Endothelial cell of umbilical vein (primary cell): ENCODE results near the gene EHF. TPM values are rescaled to one million over a fixed set of nuclear protein-coding genes. Genes with fewer than 3 reads are reported as not detected.

Experiments used
- BruUV-seq: library from RNA; stranded (reverse); fragments of 400-500 nt; replicated peaks from 2 replicates; lab custom pipeline; 2021; lab: Mats Ljungman, UMichigan
- CTCF ChIA-PET: fragments of 300-600, 350-600 bp; sonication (Branson Sonifier 250); formaldehyde crosslinking; loops from one replicate; lab custom pipeline; 2021; ENCODE audit warnings: antibody characterized with exemption, inconsistent platforms; lab: Charles Lee
- POLR2A ChIA-PET: fragments of 300-600, 350-600 bp; sonication (Branson Sonifier 250); formaldehyde crosslinking; loops from one replicate; lab custom pipeline; 2021; ENCODE audit warnings: antibody characterized with exemption, inconsistent platforms; lab: Charles Lee
- DNase-seq: peaks from one replicate; pipeline ENCODE4 v3.0.0-alpha.2; 2011; ENCODE audit warnings: low read depth, low spot score
- FAIRE-seq: peaks from 2 replicates; lab custom pipeline; 2011; peaks lifted over from hg19 to GRCh38; lab: Jason Lieb, UNC
- H2AFZ ChIP-seq: 2 replicates; pipeline ENCODE4 v1.6.0; 2012; ENCODE audit warnings: low read depth, low read length, control low read depth, inconsistent platforms
- H3K27ac ChIP-seq: 2 replicates; pipeline ENCODE4 v1.5.1; 2011; ENCODE audit warnings: low read depth, mild to moderate bottlenecking, control low read depth, low read length, moderate library complexity; ENCODE audit not compliant: insufficient read depth
- H3K27me3 ChIP-seq, 2 experiments: 2 replicates each; pipeline versions ENCODE4 v1.6.0 to v1.6.1; 2011; ENCODE audit warnings: low read length in 2 of 2, mixed read lengths in 1 of 2; ENCODE audit not compliant: control insufficient read depth in 2 of 2, insufficient read depth in 2 of 2
- H3K36me3 ChIP-seq, 2 experiments: 2 replicates in 1 of 2; 3 replicates in 1 of 2; pipeline ENCODE4 v1.5.1; 2011; ENCODE audit warnings: low read length in 2 of 2, mild to moderate bottlenecking in 1 of 2, moderate library complexity in 1 of 2; ENCODE audit not compliant: control insufficient read depth in 2 of 2, insufficient read depth in 2 of 2; ENCODE audit errors: extremely low read depth in 1 of 2
- H3K4me1 ChIP-seq: 3 replicates; pipeline ENCODE4 v1.5.1; 2011; ENCODE audit warnings: mild to moderate bottlenecking, low read length; ENCODE audit not compliant: control insufficient read depth, insufficient read depth; ENCODE audit errors: extremely low read depth
- H3K4me2 ChIP-seq: 2 replicates; pipeline ENCODE4 v1.6.1; 2011; ENCODE audit warnings: low read length, control low read depth, mixed read lengths; ENCODE audit not compliant: insufficient read depth
- H3K4me3 ChIP-seq, 3 experiments: fragments of 200-600 bp in 1 of 3; sonication (generic), shearing (Covaris generic) in 1 of 3; replicated peaks in 1 of 3; 2 replicates each; pipeline ENCODE4 v1.5.1; 2011 to 2016; ENCODE audit warnings: control low read depth in 3 of 3, low read length in 3 of 3, mild to moderate bottlenecking in 2 of 3, inconsistent platforms in 1 of 3, low read depth in 1 of 3, moderate library complexity in 1 of 3; ENCODE audit not compliant: insufficient read depth in 1 of 3
- H3K79me2 ChIP-seq: 2 replicates; pipeline ENCODE4 v1.6.0; 2012; ENCODE audit warnings: low read length, inconsistent platforms; ENCODE audit not compliant: control insufficient read depth, insufficient read depth
- H3K9ac ChIP-seq: replicated peaks from 2 replicates; pipeline ENCODE3; 2011; ENCODE audit warnings: low read length, control low read depth; ENCODE audit not compliant: insufficient read depth; ENCODE audit errors: extremely low read depth
- H3K9me1 ChIP-seq: replicated peaks from 3 replicates; pipeline ENCODE4 v1.6.0; 2011; ENCODE audit warnings: mild to moderate bottlenecking, low read length; ENCODE audit not compliant: control insufficient read depth, insufficient read depth; ENCODE audit errors: extremely low read depth
- H3K9me3 ChIP-seq: replicated peaks from 2 replicates; pipeline ENCODE4 v1.5.1; 2012; ENCODE audit warnings: low read length, inconsistent platforms; ENCODE audit not compliant: control insufficient read depth, insufficient read depth
- H4K20me1 ChIP-seq: replicated peaks from 2 replicates; pipeline ENCODE3; 2011; ENCODE audit warnings: mild to moderate bottlenecking, low read length; ENCODE audit not compliant: control insufficient read depth, insufficient read depth; ENCODE audit errors: extremely low read depth
- EZH2 ChIP-seq: IDR thresholded peaks from 2 replicates; pipeline ENCODE4 v1.6.1; 2012; ENCODE audit warnings: borderline replicate concordance, low read depth, mild to moderate bottlenecking, moderate library complexity, low read length, inconsistent platforms; ENCODE audit not compliant: severe bottlenecking
- FOS ChIP-seq: IDR thresholded peaks from 2 replicates; pipeline ENCODE4 v1.6.1; 2011; ENCODE audit warnings: mild to moderate bottlenecking, low read length, moderate library complexity, borderline replicate concordance; ENCODE audit not compliant: insufficient read depth
- GATA2 ChIP-seq: IDR thresholded peaks from 2 replicates; pipeline ENCODE4 v1.7.0; 2011; ENCODE audit warnings: low read depth, mild to moderate bottlenecking, moderate library complexity, mixed read lengths, low read length; ENCODE audit not compliant: insufficient read length, insufficient read depth
- JUN ChIP-seq: IDR thresholded peaks from 2 replicates; pipeline ENCODE4 v1.6.1; 2011; ENCODE audit warnings: borderline replicate concordance, low read depth; ENCODE audit not compliant: insufficient read length, insufficient read depth
- MYC ChIP-seq: IDR thresholded peaks from one replicate; pipeline ENCODE4 v1.6.1; 2011; ENCODE audit warnings: mild to moderate bottlenecking, low read depth, low read length
- POLR2AphosphoS5 ChIP-seq: IDR thresholded peaks from 2 replicates; pipeline ENCODE4 v1.6.1; 2012; ENCODE audit warnings: low read depth, mild to moderate bottlenecking, control low read depth, low read length, moderate library complexity; ENCODE audit not compliant: insufficient read depth
- dilution Hi-C: fragments of 300-500 bp; cut with MboI; formaldehyde crosslinking; loops from one replicate; pipeline ENCODE4 v1.15.0; 2019; ENCODE audit warnings: low sequenced_read_pairs; ENCODE audit not compliant: extremely low pct_ligation_motif_present
- intact Hi-C: fragments of 100-400 bp; cut with micrococcal nuclease; formaldehyde crosslinking; loops from one replicate; pipeline ENCODE4 v1.10.0; 2022
- polyA plus RNA-seq, 4 experiments: library from polyadenylated mRNA; depleted of rRNA in 3 of 4; stranded (reverse) in 3 of 4; unstranded in 1 of 4; fragments of >200 nt; gene quantifications; 2 replicates each; pipeline versions ENCODE4 v1.2.1 to v1.2.3, GENCODE V29; 2011 to 2012; ENCODE audit warnings: missing spikeins in 1 of 4
- total RNA-seq: library from RNA; stranded (reverse); gene quantifications from 2 replicates; pipeline ENCODE4 v1.2.3, GENCODE V29; 2021
- TF ChIP-seq, protein P1 (sequence below): IDR thresholded peaks from 2 replicates; pipeline ENCODE4 v1.6.1; 2011; ENCODE audit not compliant: insufficient read depth, insufficient read length
- TF ChIP-seq, protein P2 (sequence below), 2 donors: IDR thresholded peaks; 1 replicate in 1 of 2; 2 replicates in 1 of 2; pipeline ENCODE4 v1.5.1; 2011; ENCODE audit warnings: low read length in 2 of 2, mild to moderate bottlenecking in 2 of 2, moderate library complexity in 2 of 2, control low read depth in 1 of 2, inconsistent platforms in 1 of 2, low read depth in 1 of 2; ENCODE audit not compliant: insufficient read depth in 1 of 2; ENCODE audit errors: extremely low read depth in 1 of 2

The EHF gene
- total and polyA plus RNA-seq, 2 donors (not counting 3 experiments of a cell fraction or from before 2014, with no cell fraction given) = not detected

DNA sequence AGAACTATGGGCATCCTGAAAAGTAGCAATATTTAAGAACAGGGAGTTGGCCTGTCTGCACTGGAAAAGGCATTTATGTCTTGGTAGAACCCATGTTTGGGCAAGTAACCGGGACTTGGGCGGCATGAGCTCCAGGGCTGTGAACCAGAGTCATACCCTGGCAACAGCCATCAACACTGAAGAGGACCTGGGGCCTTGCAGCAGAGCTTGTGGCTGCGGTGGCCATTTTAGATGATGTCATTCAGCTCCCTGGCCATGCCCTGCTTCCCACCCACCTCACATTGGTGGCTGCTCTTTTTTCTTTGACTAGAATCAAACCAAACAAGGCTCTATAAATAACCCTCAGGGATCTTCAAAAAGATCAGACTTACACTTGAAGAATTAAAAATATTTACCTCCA, 26.6 kb downstream of the EHF start:
- no peaks in the 10 kb centered on the region for H3K36me3 ChIP-seq
- dilution Hi-C loops (no loop called here), intact Hi-C loops (no loop called here)
- H3K79me2 ChIP-seq = no peaks in the 10 kb centered on the region
- H3K4me2 ChIP-seq = no peak overlapping the region
- no TSS peak for BruUV-seq
- H2AFZ ChIP-seq = no peak overlapping the region
- DNase-seq = no peak
- H3K27ac ChIP-seq = no peak overlapping the region
- FAIRE-seq = no peak
- no peaks in the 10 kb centered on the region for H3K4me1 ChIP-seq
- no peaks in the 10 kb centered on the region for H3K9me1 ChIP-seq
- H3K9ac ChIP-seq = no peak overlapping the region
- ChIA-PET POLR2A (no interaction called here), CTCF (interaction anchor here (1.5 kb wide), 1 partner anchor 8 kb away, joined by 6 read pairs; no protein-coding TSS in a partner anchor)
- H3K4me3 ChIP-seq = no peak overlapping the region
- no peaks in the 10 kb centered on the region for H3K9me3 ChIP-seq
- peaks cover 2 to 3% of the 10 kb centered on the region in 2 experiments for H3K27me3 ChIP-seq
- TF ChIP-seq, protein P1, sequence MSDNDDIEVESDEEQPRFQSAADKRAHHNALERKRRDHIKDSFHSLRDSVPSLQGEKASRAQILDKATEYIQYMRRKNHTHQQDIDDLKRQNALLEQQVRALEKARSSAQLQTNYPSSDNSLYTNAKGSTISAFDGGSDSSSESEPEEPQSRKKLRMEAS = no peak
- no peak for TF ChIP-seq MYC
- H4K20me1 ChIP-seq = no peaks in the 10 kb centered on the region

DNA sequence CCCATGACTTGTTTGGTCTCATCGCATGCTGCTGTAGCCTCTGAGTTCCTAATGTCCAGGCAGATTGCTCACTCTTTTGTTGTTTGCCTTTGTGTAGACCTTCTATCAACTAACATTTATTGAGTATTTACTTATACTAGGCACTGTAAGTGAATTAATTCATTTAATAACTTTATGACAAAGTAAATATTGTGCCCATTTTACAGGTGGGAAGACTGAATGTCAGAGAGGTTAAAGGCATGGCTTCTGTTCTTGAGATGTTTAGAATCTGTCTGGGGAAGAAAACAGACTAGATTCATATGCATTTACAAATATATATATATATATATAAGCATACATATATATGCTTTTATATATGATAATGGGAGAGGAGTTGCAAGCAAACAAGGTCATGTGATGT, 27.1 kb downstream of the EHF start:
- dilution Hi-C loops = no loop called here
- CTCF ChIA-PET = interaction anchor here (1.5 kb wide), 1 partner anchor 9 kb away, joined by 6 read pairs; no protein-coding TSS in a partner anchor
- Histone ChIP-seq H3K36me3 (no peaks in the 10 kb centered on the region), H3K9me1 (no peaks in the 10 kb centered on the region), H3K27me3 (peaks cover 2 to 3% of the 10 kb centered on the region in 2 experiments), H3K27ac (no peak overlapping the region), H3K4me3 (no peak overlapping the region), H3K9ac (no peak overlapping the region), H3K4me2 (no peak overlapping the region), H2AFZ (no peak overlapping the region), H3K4me1 (no peaks in the 10 kb centered on the region), H3K9me3 (no peaks in the 10 kb centered on the region), H4K20me1 (no peaks in the 10 kb centered on the region), H3K79me2 (no peaks in the 10 kb centered on the region)
- DNase-seq (no peak), FAIRE-seq (no peak)
- intact Hi-C loops = no loop called here
- BruUV-seq = no TSS peak
- TF ChIP-seq, protein P2, sequence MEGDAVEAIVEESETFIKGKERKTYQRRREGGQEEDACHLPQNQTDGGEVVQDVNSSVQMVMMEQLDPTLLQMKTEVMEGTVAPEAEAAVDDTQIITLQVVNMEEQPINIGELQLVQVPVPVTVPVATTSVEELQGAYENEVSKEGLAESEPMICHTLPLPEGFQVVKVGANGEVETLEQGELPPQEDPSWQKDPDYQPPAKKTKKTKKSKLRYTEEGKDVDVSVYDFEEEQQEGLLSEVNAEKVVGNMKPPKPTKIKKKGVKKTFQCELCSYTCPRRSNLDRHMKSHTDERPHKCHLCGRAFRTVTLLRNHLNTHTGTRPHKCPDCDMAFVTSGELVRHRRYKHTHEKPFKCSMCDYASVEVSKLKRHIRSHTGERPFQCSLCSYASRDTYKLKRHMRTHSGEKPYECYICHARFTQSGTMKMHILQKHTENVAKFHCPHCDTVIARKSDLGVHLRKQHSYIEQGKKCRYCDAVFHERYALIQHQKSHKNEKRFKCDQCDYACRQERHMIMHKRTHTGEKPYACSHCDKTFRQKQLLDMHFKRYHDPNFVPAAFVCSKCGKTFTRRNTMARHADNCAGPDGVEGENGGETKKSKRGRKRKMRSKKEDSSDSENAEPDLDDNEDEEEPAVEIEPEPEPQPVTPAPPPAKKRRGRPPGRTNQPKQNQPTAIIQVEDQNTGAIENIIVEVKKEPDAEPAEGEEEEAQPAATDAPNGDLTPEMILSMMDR (IDR thresholded peaks at IDR 0.05; ENCODE audit: extremely low read depth in 1 of 2, insufficient read depth in 1 of 2, low read depth in 1 of 2, low read length in 2 of 2) = no peak
- TF ChIP-seq EZH2 (no peak), MYC (no peak), POLR2AphosphoS5 (no peak), FOS (no peak), JUN (no peak), GATA2 (no peak)
- TF ChIP-seq, protein P1 = no peak
- POLR2A ChIA-PET = no interaction called here
